DND-41 (cell line): ENCODE data around the gene HLTF.

ENCODE experiments used
- ATAC-seq: fragments of 200-7000 bp; cut with Tn5 transposase; 3 replicates; pipeline ENCODE4 v1.9.1; 2021; ENCODE audit warnings: low read depth; ENCODE audit not compliant: insufficient read depth
- DNase-seq: peaks from one replicate; pipeline ENCODE4 v3.0.0-alpha.2; 2020
- H2AFZ ChIP-seq: 2 replicates; pipeline ENCODE4 v1.6.0; 2012; ENCODE audit warnings: low read depth, low read length
- H3K27ac ChIP-seq: 2 replicates; pipeline ENCODE4 v1.5.1; 2012; ENCODE audit warnings: low read length, inconsistent platforms
- H3K27me3 ChIP-seq: fragments of 200-600 bp; sonication (generic); 2 replicates; pipeline ENCODE4 v1.6.0; 2012; ENCODE audit warnings: low read length, mild to moderate bottlenecking, inconsistent platforms; ENCODE audit not compliant: insufficient read depth, poor library complexity
- H3K36me3 ChIP-seq: 2 replicates; pipeline ENCODE4 v1.5.1; 2012; ENCODE audit warnings: low read length, inconsistent platforms; ENCODE audit not compliant: insufficient read depth
- H3K4me1 ChIP-seq: 2 replicates; pipeline ENCODE4 v1.5.1; 2012; ENCODE audit warnings: mild to moderate bottlenecking, low read length; ENCODE audit not compliant: insufficient read depth
- H3K4me2 ChIP-seq: 2 replicates; pipeline ENCODE4 v1.6.0; 2012; ENCODE audit warnings: mild to moderate bottlenecking, moderate library complexity, low read length, inconsistent platforms; ENCODE audit not compliant: insufficient read depth
- H3K4me3 ChIP-seq, 2 experiments: fragments of 200-600 bp in 1 of 2; shearing (Covaris generic) in 1 of 2; 2 replicates each; pipeline ENCODE4 v1.5.1; 2012 to 2016; ENCODE audit warnings: inconsistent platforms in 2 of 2, low read length in 2 of 2, mild to moderate bottlenecking in 2 of 2, low read depth in 1 of 2, moderate library complexity in 1 of 2
- H3K79me2 ChIP-seq: 2 replicates; pipeline ENCODE4 v1.6.0; 2012; ENCODE audit warnings: low read length, inconsistent platforms; ENCODE audit not compliant: insufficient read depth
- H3K9ac ChIP-seq: 2 replicates; pipeline ENCODE4 v1.6.0; 2012; ENCODE audit warnings: low read depth, mild to moderate bottlenecking, inconsistent platforms, low read length, moderate library complexity
- H3K9me3 ChIP-seq: 2 replicates; pipeline ENCODE4 v1.5.1; 2012; ENCODE audit warnings: low read length, moderate library complexity, mild to moderate bottlenecking, inconsistent platforms; ENCODE audit not compliant: insufficient read depth, severe bottlenecking
- H4K20me1 ChIP-seq: 2 replicates; pipeline ENCODE4 v1.6.0; 2012; ENCODE audit warnings: low read length; ENCODE audit not compliant: insufficient read depth
- CTCF ChIP-seq: IDR thresholded peaks from 2 replicates; pipeline ENCODE4 v1.5.1; 2012; ENCODE audit warnings: borderline replicate concordance, low read length, moderate library complexity, mild to moderate bottlenecking; ENCODE audit not compliant: poor library complexity, severe bottlenecking; ENCODE audit errors: extremely low read depth
- EZH2 ChIP-seq: IDR thresholded peaks from 3 replicates; pipeline ENCODE4 v1.6.1; 2012; ENCODE audit warnings: borderline replicate concordance, low read depth, mild to moderate bottlenecking, moderate library complexity, low read length, inconsistent platforms; ENCODE audit not compliant: severe bottlenecking

HLTF gene

GRCh38 chr3:149016669-149017541 lies 69.4 kb downstream of the HLTF start:
- ATAC-seq: no peak

GRCh38 chr3:149016242-149016641 lies 70.1 kb downstream of the HLTF start:
- Histone ChIP-seq H4K20me1 (no peaks in the 10 kb centered on the region), H3K27me3 (no peaks in the 10 kb centered on the region), H3K36me3 (no peaks in the 10 kb centered on the region), H3K4me1 (peaks cover 6% of the 10 kb centered on the region), H3K9ac (no peak overlapping the region), H3K27ac (no peak overlapping the region), H3K4me2 (no peak overlapping the region), H2AFZ (no peak overlapping the region), H3K79me2 (no peaks in the 10 kb centered on the region), H3K4me3 (no peak overlapping the region), H3K9me3 (no peaks in the 10 kb centered on the region)
- no peak for DNase-seq
- no peak for ATAC-seq
- no peak for TF ChIP-seq EZH2
- TF ChIP-seq CTCF: no peak

More at GRCh38 chr3:149016669-149017541, 69.4 kb downstream of the HLTF start:
- Histone ChIP-seq H3K27me3 (no peaks in the 10 kb centered on the region), H3K4me2 (no peak overlapping the region), H3K36me3 (no peaks in the 10 kb centered on the region), H4K20me1 (no peaks in the 10 kb centered on the region), H2AFZ (no peak overlapping the region), H3K9me3 (no peaks in the 10 kb centered on the region), H3K4me3 (no peak overlapping the region), H3K4me1 (peaks cover 6% of the 10 kb centered on the region), H3K27ac (no peak overlapping the region), H3K9ac (no peak overlapping the region), H3K79me2 (no peaks in the 10 kb centered on the region)
- no peak for TF ChIP-seq EZH2
- no peak for TF ChIP-seq CTCF
- no peak for DNase-seq

GRCh38 chr3:149015393-149015792 lies 70.9 kb downstream of the HLTF start:
- Histone ChIP-seq H3K27ac (no peak overlapping the region), H3K4me1 (no peaks in the 10 kb centered on the region), H3K79me2 (no peaks in the 10 kb centered on the region), H3K27me3 (no peaks in the 10 kb centered on the region), H3K9me3 (no peaks in the 10 kb centered on the region), H3K36me3 (no peaks in the 10 kb centered on the region), H3K4me3 (no peak overlapping the region), H3K4me2 (no peak overlapping the region), H2AFZ (no peak overlapping the region), H4K20me1 (no peaks in the 10 kb centered on the region), H3K9ac (no peak overlapping the region)
- no peak for TF ChIP-seq CTCF
- TF ChIP-seq EZH2: no peak
- no peak for ATAC-seq
- DNase-seq: no peak
